NCI-H2196 treated with DMSO at 0.1 percent for 48 hours (cell line): Measurements from ENCODE around the gene TAOK1.

ENCODE experiments used
- DNase-seq: peaks from one replicate; lab custom pipeline; 2025; ENCODE audit not compliant: unreplicated experiment; lab: John Stamatoyannopoulos, UW

The TAOK1 gene

DNA sequence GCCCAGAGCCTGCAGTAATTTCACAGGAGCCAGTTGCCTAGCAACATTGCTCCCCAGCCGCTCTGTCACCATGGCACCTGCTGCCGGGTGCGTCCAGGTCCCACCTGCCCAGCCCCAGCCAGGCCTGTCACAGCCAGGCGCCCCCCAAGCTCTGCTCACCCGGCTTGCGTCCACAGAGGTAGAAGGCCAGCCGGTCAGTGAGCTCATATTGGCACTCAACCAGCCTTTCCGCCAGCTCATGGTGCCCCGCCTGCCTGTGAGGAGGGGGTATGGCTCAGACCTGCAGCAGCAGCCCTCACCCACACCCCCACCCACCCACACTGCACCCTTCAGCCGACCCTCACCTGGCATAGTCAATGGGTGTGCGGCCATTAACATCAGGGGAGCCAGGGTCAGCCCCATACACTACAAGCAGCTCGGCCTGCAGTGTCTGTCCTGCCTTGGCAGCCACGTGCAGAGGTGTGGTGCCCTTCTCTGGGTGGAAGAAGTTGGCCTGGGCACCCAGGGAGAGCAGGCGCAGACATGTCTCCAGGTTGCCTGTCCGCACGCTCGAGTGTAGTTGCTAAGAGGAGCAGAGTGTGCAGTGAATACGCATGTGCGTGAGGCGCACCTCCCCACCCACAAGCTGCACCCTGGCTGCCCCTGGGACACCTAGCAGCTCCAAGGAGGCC, 191.6 kb downstream of the TAOK1 start:
- DNase-seq, result no peak

DNA sequence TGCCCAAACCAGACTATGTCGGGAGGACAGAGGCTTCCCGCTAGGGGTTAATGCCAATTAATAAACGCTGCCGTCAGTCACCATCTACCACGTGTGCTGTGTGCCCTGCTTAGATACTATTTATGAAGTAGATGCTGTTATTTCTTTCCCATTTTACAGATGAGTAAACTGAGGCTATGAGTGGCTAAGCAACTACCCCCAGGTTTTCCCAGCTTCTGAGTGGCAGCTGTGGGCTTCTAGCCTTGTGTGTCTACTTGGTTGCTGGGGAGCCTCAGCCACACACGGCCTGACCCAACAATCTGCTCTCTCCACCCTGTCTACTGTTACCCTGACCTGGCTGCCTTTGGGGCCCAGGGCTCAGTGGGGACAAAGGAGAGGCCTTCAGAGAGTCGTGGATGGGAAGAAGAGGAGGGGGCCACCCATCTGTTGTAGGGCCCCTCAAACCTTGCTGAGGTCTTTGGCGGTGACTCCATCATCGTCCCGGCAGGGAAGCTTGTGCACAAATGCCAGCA, 192.1 kb downstream of the TAOK1 start:
- DNase-seq, result no peak

DNA sequence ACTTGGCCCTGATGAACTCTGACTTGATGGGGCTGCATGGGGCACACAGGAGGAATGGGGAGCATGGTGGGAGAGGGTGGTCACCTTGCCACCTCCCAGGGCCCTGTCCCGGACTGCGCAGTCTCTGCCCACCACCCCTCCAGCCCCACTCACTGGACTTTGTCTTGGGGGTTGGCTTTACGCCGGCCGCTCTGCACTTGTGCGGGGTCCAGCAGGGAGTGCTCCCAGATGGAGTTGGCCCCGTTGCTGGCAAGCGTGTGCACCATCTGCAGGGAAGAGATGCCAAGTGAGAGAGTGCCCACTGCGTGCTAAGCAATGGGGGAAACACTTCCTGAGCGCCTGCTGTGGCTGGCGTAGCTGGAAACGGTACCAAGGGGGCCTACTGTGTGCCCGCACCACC, 192.6 kb downstream of the TAOK1 start:
- no peak for DNase-seq

DNA sequence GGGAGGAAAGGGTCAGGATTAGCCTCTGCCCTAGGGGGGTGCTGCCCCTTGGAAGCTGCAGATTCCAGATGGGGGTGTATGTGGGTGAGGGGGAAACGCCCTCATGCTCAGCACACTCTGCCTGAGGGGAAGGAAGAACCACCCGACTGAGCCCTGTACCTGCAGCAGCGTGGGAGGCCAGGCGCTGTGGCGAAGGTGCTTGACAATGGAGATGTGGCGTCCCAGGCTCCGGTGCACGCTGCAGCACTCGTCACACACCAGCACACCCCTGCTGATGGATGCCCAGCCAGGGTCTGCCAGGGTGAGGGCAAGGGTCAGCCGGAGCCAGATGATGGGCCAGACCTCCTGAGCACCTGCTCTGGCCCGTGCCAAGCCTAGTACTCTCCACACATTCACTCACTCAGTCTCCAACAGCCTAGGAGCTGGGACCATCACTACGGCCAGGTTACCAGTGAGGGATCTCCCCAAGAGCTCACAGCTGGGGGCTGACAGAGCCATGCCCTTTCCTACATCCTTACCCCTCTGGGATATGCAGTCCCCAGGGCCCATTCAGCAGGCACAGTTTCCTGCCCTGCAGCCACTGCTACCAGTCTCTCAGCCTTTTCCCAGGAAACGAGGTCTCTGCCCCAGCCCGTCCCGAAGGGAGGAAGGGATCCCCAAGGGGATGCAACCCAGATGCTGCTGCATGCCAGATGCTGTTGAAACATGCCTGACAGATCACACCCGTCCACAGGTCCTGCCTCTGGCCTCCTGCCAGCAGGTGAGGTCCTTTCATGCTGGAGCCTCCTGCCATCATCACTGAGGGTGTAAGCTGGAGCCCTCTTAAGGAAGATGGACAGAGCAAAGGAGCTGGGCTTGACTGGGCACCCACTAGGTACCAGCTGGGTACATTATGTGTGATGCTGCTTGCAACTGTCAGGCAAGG, 193.4 kb downstream of the TAOK1 start:
- DNase-seq, result no peak

DNA sequence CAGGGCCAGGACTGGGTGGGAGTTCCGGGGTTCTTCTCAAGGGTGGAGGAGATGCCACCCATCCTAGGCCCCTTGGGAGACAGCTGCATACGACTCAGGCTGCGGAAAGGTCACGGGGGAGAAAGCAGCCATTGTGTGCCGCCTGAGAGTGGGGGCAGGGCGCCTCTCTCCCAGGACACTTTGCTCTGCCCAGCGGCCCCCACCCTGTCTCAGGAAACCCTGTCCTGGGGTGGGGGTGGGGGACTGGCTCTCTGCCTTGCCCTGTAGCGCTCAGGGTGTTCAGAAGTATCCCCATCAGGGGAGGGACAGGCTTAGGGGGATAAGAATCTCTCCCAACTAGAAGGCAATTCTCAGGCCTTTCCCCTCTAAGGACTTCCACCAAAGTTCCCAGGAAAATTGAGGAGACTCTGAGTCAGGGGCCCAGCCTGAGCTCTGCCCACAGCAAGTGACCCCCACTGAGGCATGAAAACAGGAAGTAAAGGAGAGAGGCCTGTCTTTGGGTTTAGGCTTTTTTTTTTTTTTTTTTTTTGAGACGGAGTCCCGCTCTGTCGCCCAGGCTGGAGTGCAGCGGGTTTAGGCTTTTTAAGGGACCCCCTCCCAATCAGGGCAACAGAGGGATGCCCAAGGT, 194.4 kb downstream of the TAOK1 start:
- DNase-seq, result no peak

DNA sequence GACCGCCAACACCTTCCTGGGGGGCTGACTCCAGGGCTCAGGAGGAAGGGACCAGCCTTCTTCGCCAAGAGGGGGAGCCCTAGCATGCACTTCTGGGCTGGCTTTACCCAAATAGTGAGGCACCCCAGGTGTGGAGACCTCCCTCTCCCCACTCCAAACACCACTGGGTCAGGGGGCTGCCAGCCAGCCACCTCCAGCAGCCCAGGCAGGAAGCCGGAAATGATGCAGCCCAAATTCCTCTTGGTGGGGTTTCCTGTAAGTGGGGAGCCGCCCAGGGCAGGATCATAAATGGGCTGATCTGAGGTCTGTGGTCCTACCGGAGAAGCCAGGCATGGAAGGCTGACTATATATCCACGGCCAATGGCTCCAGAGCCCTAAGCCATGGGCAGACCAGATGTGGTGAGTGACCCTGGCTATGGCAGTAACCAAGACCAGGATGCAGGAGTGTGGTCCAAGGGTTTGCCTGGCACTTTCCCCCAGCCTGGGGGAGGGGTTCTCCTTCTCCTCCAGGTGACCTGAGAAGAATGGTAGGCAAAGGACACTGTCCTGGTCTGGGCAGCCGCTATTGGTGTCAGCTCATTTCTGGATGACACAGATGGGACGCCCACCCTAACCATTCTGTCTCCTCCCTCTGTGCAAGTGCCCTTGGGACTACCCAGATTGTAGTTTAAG, 195.1 kb downstream of the TAOK1 start:
- no peak for DNase-seq

DNA sequence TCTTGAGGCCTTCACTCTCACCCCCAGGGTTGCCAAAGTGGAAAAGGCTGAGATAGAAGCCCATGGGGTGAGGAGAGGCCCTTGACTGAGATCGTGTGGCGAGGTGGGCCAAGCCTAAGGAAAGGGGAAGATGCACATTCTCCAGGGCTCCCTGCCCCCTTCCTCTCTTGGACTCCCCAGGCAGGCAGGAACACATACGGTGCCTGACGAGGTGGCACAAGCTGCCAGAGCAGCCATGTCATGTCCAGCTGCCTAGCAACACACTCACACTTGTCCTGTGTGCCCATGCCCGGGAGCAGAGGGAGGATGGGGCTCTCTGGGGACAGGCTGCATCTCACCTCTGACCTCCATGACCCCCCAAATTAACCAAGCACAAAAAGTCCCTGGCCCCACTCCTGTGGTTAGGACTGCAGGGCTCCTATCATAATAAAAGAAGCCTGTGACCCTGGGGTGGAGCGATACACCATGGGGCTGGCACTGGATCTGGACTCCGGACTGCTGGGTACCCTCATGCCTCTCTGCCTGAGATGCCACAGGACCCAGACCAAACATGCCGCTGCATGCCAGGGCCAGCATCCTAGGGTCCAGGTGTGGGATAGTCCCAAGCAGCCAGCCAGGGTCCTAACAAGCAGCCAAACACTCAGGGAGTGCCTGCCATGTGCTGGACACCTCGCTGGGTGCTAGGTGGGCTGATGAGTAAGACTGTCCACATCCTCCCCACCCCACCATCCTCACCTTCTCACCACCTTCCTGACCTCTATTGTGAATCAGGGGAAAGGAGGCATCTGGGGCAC, 196.7 kb downstream of the TAOK1 start:
- no peak for DNase-seq

DNA sequence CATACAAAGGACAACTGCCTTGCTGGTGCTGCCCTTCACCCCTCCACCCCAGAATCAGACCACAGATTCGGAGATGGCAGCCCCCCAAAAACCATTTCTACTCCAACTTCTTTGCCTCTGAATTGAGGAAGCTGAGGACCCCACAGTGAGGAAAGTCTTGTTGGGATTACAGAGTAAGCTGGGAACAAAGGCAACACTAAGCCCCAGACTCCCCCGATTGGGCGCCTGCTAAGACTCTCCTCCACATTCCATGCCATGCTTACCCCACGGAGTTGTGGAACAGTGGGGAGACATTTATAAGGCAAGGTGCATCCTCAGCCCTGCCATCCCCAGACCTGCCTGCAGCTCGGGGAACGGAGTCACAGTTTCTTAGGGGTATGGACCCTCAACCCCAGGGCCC, 197.4 kb downstream of the TAOK1 start:
- no peak for DNase-seq

DNA sequence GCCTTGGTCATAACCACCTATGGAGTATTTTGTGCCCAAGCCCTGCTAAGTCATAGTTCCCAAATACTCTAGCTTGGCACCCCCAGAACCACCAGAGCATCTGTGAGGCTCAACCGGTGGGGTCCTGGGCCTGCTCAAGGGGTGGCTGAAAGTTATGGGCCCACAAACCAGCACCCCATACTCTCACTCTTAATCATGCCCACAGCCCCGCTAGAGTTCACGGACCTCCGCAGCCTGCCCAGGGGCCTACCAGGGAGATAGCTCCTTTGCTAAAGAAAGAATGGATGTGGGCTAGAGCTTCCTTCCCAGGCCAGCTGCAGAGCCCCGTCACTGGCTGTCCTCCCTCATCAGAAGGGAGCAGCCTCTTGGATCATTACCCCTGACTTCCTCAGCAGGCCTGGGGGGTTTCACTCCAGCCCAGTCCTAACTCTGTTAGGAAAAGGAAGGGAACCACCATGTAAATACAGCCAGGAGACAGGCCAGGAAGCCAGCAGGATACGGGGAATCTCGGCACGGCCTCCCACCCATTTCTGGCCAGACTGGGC, 197.9 kb downstream of the TAOK1 start:
- no peak for DNase-seq

DNA sequence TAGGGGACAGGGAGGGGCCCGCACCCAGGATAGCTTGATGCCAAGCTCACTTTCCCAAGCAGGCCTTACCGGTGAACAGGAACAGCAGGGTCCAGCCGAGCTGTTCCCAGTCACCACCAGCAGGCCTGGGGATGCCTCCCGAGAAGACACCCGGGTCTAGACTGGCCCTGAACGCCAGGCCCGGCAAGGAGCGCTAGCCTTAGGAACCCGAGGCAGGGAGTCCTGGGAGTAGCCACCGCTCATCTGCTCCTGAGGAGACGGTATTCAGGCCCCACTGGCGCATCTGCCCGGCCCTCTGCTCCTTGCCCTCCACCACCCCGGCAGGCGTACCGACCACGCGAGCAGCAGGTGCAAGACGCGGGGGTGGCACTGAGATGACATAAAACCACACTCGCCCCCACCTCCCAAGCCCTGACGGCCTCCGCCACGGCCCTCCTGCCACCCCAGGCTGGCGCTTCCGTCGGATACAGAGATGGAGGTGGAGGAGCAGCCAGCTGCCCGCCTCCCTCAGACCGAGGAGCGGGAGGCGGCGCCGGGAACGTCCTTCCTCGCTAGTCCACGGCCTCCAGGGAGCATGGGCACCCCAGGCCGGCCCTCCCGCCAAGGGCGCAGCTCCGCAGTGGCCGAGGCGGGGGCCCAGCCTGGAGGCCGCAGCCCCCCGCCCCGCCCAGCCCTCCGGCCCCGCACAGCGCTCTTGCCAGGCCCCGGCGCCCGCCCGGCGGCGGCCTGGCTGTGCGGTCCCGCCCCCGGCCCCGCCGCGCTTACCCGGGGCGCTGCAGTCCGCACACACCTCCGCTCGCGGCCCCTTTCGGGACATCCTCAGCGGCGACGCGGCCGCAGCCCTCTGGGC, 198.6 kb downstream of the TAOK1 start:
- DNase-seq, result no peak

DNA sequence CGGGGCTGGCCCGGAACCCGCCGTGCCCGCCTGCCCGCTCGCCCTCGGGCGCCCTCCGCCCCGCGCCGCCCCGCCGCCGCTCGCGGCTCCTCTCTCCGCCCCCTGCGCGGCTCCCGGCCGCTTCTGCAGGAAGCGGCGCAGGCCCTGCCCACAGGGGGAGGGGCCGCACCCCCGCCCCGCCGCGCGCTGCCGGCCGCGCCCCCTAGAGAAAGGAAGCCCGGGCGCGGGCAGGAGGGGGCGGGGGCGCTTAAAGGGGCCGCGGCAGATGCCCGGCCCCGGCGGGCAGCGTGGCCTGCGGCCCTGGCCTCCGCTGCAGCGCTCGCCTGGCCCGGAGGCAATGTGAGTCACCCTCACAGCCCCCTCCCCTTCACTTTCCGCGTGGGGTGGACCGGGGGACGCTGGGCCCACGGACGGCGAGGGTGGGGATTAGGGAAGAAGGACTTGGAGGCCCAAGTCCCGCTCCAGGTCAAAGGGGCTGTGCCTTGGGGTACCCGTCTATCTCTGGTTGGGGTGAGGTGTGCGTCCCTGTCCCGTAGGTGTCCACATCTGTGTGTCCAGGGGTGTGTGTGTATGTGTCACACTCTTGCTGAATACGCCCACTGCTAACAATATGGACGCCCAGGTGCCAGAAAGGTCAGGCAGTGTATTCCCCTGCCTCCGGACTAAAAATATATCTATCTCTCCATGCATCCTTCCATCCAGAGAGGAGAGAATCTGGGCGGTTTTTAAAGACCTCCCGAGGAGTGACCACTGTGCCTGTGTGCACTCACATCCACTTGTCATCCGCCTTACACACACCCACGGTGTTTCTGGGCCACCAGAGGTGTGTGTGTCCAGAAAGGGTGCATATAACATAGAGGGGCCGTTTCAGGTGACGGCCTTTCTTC, 199.6 kb downstream of the TAOK1 start, which contains the start of gene GIT1:
Gene GIT1 (minus strand): TSS at position 125 of the 887 bp plus-strand sequence. CDS start 270 bp downstream, outside the sequence.
- DNase-seq, result peak; percentile 45

DNA sequence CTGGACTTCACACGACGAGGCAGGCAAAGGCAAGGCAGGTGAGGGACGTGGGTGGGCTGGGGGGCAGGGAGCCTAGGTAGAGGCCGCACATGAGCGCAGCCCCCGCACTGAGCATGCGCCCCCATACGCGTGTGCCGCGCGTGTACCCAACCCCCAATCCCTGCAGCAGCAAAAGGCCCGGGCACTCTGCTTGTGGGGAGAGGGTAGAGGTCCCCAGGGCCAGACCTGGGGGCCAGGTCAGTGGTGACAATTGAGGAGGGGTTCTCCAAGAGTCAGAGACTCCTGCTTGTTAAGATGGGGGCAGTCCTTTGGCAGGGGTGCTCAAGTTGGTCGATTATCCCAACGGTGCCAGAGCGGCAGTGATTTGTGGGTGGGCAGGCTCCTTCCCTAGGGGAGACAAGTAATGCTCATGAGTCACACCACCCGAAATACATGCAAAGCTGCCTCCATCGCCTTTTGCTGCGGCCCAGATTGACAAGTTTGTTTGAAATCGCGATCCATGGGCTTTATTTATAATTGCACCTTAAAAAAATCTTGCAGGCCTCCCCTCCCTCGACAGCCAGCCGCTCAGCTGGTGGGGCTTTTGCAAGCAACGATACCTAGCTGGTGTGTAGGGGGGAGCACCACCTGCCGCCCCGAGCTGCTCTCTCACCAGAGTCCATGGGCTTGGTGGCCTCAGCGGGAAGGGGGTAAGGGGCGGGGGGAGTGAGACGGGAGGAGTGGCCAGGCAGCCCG, 200.4 kb downstream of the TAOK1 start:
- DNase-seq, result no peak

DNA sequence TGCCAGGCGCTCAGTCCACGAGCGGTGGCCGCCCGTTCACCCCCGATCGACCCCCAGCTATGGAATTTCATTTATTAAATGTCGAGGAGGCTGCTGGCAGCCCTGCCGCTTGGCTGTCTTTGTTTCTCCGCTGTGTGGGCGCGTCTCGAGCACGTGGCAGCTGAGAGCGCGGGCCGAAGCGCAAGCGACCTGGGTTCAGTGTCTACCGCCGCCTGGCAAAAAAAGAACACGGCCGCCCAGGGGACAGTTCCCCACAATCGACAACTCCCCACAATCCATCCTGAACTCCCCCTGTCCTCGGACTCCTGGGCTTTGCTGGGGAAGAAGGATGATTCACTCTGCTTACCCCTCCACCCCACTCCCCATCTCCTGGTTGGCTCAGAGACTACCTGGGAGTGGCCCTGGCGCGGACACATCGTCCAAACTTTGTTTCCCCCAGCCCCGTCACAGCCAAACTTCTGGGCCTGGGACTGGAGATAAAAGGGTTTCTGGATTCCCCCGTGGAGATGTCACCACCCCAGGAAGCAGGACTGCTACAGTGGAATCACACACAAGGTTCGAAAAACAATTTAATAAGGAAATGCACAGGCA, 201.1 kb downstream of the TAOK1 start:
- DNase-seq, result peak; percentile 47

DNA sequence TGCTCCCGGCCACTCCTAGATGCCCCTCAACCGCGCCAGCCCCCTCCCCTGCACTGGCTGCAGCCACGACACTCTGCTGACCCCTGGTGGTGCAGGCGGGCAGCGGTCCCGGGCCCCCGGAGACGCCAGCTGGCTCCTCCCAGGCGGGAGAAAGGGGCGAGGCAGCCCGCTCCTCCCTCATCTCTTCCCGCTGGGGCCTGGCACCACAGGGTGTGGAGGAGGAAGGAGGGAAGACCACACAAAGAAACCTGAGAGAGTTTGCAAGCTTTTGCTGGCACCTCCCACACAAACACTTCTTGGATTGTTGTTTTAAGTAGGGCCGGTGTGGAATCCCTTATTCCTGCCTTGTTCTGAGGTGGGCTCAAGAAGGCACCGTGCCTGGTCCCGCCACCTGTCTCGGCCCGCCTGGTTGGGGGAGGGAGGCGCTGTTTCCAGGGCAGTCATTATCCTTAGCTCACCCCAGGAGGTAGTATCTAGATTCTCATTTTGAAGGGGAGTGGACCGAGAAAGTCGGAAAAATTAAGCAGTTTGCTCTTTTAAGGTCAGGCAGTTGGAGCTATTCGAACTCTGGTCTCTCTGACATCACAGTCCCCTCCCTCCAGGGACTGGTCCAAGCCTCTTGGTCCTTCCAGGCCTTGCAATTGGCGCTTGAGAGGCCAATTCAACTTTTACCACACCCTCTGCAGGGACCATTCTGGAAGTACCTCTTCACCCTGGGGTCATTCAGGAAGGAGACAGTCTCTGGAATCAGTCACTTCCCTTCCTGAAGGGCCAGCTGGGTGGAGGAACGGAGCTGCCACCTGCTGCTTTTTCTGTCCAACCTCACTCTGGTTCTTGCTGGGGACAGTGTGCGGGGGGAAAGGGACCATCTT, 201.8 kb downstream of the TAOK1 start:
- DNase-seq, result peak; percentile 73

DNA sequence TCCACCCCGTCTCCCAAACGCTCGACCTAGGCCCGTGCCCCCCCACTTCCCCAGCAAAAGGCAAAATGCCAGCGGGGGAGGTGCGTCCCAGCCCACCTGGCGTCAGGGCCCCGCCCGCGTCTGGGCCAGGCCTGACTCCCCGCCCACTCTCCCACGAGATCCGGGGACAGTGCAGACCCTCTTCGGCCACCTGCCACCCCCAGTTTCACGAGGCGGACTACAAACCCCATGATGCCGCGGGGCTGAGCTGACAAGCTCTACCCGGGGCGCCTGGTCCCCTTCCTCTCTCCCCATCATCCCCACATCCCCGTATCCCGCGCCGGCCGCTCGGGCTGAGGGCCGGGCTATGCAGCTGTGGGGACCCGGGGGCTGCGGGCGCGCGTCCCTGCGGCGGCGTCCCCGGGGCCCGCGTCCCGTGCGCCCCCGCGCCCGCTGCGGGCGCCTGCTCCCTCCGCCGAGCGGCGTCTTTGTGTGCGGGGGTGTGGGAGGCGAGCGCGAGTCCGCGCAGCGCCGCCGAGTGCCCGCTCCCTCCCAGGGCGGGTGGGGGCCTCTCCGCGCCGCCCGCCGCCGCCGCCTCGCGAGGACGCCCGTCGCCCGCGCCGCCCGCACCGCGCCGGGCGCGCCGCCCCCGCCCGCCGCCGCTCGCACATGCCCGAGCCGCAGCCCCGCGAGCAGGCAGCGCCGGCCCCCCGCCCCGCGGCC, 202.8 kb downstream of the TAOK1 start, which contains the start of gene ANKRD13B:
Gene ANKRD13B (plus strand): TSS at position 283 of the 702 bp plus-strand sequence. CDS start 490 bp downstream, outside the sequence.
- peak; percentile 15 for DNase-seq
